H9 (cell line): ENCODE results near the gene FMN1. TPM values are rescaled to one million over a fixed set of nuclear protein-coding genes. Genes with fewer than 3 reads are reported as not detected.

Source experiments
- DNase-seq: peaks from one replicate; pipeline ENCODE4 v3.0.0-alpha.2; 2017
- H2AFZ ChIP-seq: one replicate; pipeline ENCODE4 v1.6.1; 2013; ENCODE audit warnings: mild to moderate bottlenecking, low read length, control low read depth, moderate library complexity
- H2AK5ac ChIP-seq: 2 replicates; pipeline ENCODE4 v1.6.1; 2013; ENCODE audit warnings: low read length, control low read depth, mixed read lengths; ENCODE audit not compliant: insufficient read length
- H2BK120ac ChIP-seq: one replicate; pipeline ENCODE4 v1.6.1; 2013; ENCODE audit warnings: low read depth, mild to moderate bottlenecking, low read length, control low read depth, inconsistent platforms; ENCODE audit not compliant: poor library complexity, severe bottlenecking
- H2BK12ac ChIP-seq: 2 replicates; pipeline ENCODE4 v1.6.1; 2013; ENCODE audit warnings: low read length, control low read depth, mixed read lengths, low read depth; ENCODE audit not compliant: insufficient read length
- H2BK15ac ChIP-seq: 2 replicates; pipeline ENCODE4 v1.6.1; 2013; ENCODE audit warnings: low read depth, low read length, control low read depth
- H2BK20ac ChIP-seq: one replicate; pipeline ENCODE4 v1.6.1; 2013; ENCODE audit warnings: low read depth, mild to moderate bottlenecking, low read length, control low read depth, inconsistent platforms; ENCODE audit not compliant: poor library complexity, severe bottlenecking
- H2BK5ac ChIP-seq: 2 replicates; pipeline ENCODE4 v1.6.1; 2013; ENCODE audit warnings: low read length, control low read depth, mixed read lengths; ENCODE audit not compliant: insufficient read length
- H3K14ac ChIP-seq: 2 replicates; pipeline ENCODE4 v1.6.1; 2013; ENCODE audit warnings: low read length, control low read depth; ENCODE audit not compliant: insufficient read depth
- H3K18ac ChIP-seq: 2 replicates; pipeline ENCODE4 v1.6.1; 2013; ENCODE audit warnings: low read depth, mild to moderate bottlenecking, mixed read lengths, low read length, control low read depth; ENCODE audit not compliant: insufficient read length
- H3K23ac ChIP-seq: 2 replicates; pipeline ENCODE4 v1.6.1; 2013; ENCODE audit warnings: low read length, control low read depth, mixed read lengths, low read depth; ENCODE audit not compliant: insufficient read length
- H3K23me2 ChIP-seq: 2 replicates; pipeline ENCODE4 v1.6.1; 2013; ENCODE audit warnings: low read depth, mild to moderate bottlenecking, mixed read lengths, low read length, control low read depth; ENCODE audit not compliant: insufficient read length, poor library complexity, severe bottlenecking
- H3K27ac ChIP-seq: 2 replicates; pipeline ENCODE4 v1.5.1; 2013; ENCODE audit warnings: low read length, control low read depth, mixed read lengths, low read depth; ENCODE audit not compliant: insufficient read length
- H3K27me3 ChIP-seq: 2 replicates; pipeline ENCODE4 v1.6.1; 2013; ENCODE audit warnings: low read length, control low read depth, inconsistent platforms; ENCODE audit not compliant: insufficient read depth
- H3K4ac ChIP-seq: 2 replicates; pipeline ENCODE4 v1.6.1; 2013; ENCODE audit warnings: low read depth, mild to moderate bottlenecking, control low read depth, inconsistent platforms, low read length, moderate library complexity
- H3K4me1 ChIP-seq: 2 replicates; pipeline ENCODE4 v1.6.1; 2013; ENCODE audit warnings: low read length, control low read depth, inconsistent platforms; ENCODE audit not compliant: insufficient read depth
- H3K4me2 ChIP-seq: 2 replicates; pipeline ENCODE4 v1.6.1; 2013; ENCODE audit warnings: low read length, control low read depth, mixed read lengths; ENCODE audit not compliant: insufficient read length, insufficient read depth
- H3K56ac ChIP-seq: 2 replicates; pipeline ENCODE4 v1.6.1; 2013; ENCODE audit warnings: low read depth, mild to moderate bottlenecking, mixed read lengths, low read length, control low read depth; ENCODE audit not compliant: insufficient read length
- H3K79me1 ChIP-seq: 2 replicates; pipeline ENCODE4 v1.6.1; 2013; ENCODE audit warnings: low read depth, mild to moderate bottlenecking, moderate library complexity, low read length, control low read depth, inconsistent platforms; ENCODE audit not compliant: insufficient read depth, poor library complexity, severe bottlenecking
- H3K79me2 ChIP-seq: 2 replicates; pipeline ENCODE4 v1.6.1; 2013; ENCODE audit warnings: low read length, control low read depth, inconsistent platforms; ENCODE audit not compliant: insufficient read depth
- H3K9ac ChIP-seq: 2 replicates; pipeline ENCODE4 v1.6.1; 2013; ENCODE audit warnings: low read length, control low read depth, mixed read lengths; ENCODE audit not compliant: insufficient read length; ENCODE audit errors: extremely low read depth
- H3K9me3 ChIP-seq: one replicate; pipeline ENCODE4 v1.6.1; 2013; ENCODE audit warnings: low read depth, low read length, inconsistent platforms; ENCODE audit not compliant: control insufficient read depth
- H3T11ph ChIP-seq: one replicate; pipeline ENCODE4 v1.6.1; 2013; ENCODE audit warnings: mild to moderate bottlenecking, low read length, control low read depth, inconsistent platforms
- H4K20me1 ChIP-seq: one replicate; pipeline ENCODE4 v1.6.1; 2013; ENCODE audit not compliant: control insufficient read depth, insufficient read length, insufficient read depth
- H4K5ac ChIP-seq: 2 replicates; pipeline ENCODE4 v1.6.1; 2013; ENCODE audit warnings: low read depth, mild to moderate bottlenecking, mixed read lengths, low read length, control low read depth; ENCODE audit not compliant: insufficient read length
- H4K8ac ChIP-seq: replicated peaks from 2 replicates; pipeline ENCODE4 v1.6.1; 2013; ENCODE audit warnings: low read length, control low read depth, mixed read lengths, low read depth; ENCODE audit not compliant: insufficient read length
- H4K91ac ChIP-seq: 2 replicates; pipeline ENCODE4 v1.6.1; 2013; ENCODE audit warnings: low read depth, mild to moderate bottlenecking, moderate library complexity, mixed read lengths, low read length, control low read depth; ENCODE audit not compliant: insufficient read length
- H3K27ac Mint-ChIP-seq, 3 experiments: 2 replicates in 2 of 3; 3 replicates in 1 of 3; pipeline ENCODE4 v1.8.0; 2020 to 2021; ENCODE audit warnings: mixed read lengths in 3 of 3, mild to moderate bottlenecking in 1 of 3, moderate library complexity in 1 of 3
- H3K27me3 Mint-ChIP-seq: 2 replicates; pipeline ENCODE4 v1.8.0; 2021; ENCODE audit warnings: low read depth, mild to moderate bottlenecking, moderate library complexity, mixed read lengths
- H3K36me3 Mint-ChIP-seq, 3 experiments: 2 replicates in 2 of 3; 3 replicates in 1 of 3; pipeline ENCODE4 v1.8.0; 2020 to 2021; ENCODE audit warnings: low read depth in 3 of 3, mixed read lengths in 3 of 3; ENCODE audit not compliant: insufficient read depth in 1 of 3
- H3K4me1 Mint-ChIP-seq, 2 experiments: 2 replicates each; pipeline ENCODE4 v1.8.0; 2020; ENCODE audit warnings: mixed read lengths in 2 of 2
- H3K4me3 Mint-ChIP-seq, 2 experiments: 2 replicates in 1 of 2; 3 replicates in 1 of 2; pipeline ENCODE4 v1.8.0; 2020 to 2021; ENCODE audit warnings: mild to moderate bottlenecking in 2 of 2, mixed read lengths in 2 of 2, moderate library complexity in 1 of 2
- H3K9me3 Mint-ChIP-seq, 2 experiments: 2 replicates in 1 of 2; 3 replicates in 1 of 2; pipeline ENCODE4 v1.8.0; 2020; ENCODE audit warnings: mild to moderate bottlenecking in 2 of 2, mixed read lengths in 2 of 2, moderate library complexity in 1 of 2
- CTCF ChIP-seq: fragments of 200-600 bp; sonication (generic); conservative IDR thresholded peaks from 3 replicates; pipeline ENCODE4 v1.8.0; 2021; ENCODE audit warnings: antibody characterized with exemption, mild to moderate bottlenecking
- WGBS: extraction: QIAGEN DNeasy Blood & Tissue Kit; methylation state at CpG from one replicate; pipeline ENCODE4 v1.1.7; 2013; ENCODE audit warnings: missing lambda C conversion rate, low lambda C conversion rate, mixed read lengths; ENCODE audit not compliant: insufficient read length; ENCODE audit errors: extremely low coverage; 5-methylcytosine and 5-hydroxymethylcytosine counted together
- total RNA-seq: library from RNA; stranded (reverse); gene quantifications from 2 replicates; pipeline ENCODE4 v1.2.1, GENCODE V29; 2021

FMN1 gene
- total RNA-seq, 1 experiment from 2014 or later = 1.9 TPM

GRCh38 chr15:32946210-32946609 lies 248.3 kb downstream of the FMN1 start:
- H3K18ac ChIP-seq = no peak overlapping the region
- no peak overlapping the region for H2BK20ac ChIP-seq
- H2AK5ac ChIP-seq = no peak overlapping the region
- no peaks in the 10 kb centered on the region for H3K23me2 ChIP-seq
- H2BK15ac ChIP-seq = no peak overlapping the region
- Mint-ChIP-seq H3K27me3 (peaks cover 2% of the 10 kb centered on the region; the same call in 1 of the 2 replicates), H3K4me1 (peaks cover 0 to 2% of the 10 kb centered on the region in 2 experiments; a peak in 2 of 4 replicates), H3K9me3 (0 out of 5 replicates have a peak, but pooled peaks cover 0 to 4% of the 10 kb centered on the region in 2 experiments), H3K27ac (no peak overlapping the region; a peak in 1 of 7 replicates), H3K36me3 (no peaks in the 10 kb centered on the region), H3K4me3 (no peak overlapping the region)
- no peak overlapping the region for H2BK120ac ChIP-seq
- H4K8ac ChIP-seq = no peak overlapping the region
- H3K56ac ChIP-seq = no peak overlapping the region
- H3K14ac ChIP-seq = no peak overlapping the region
- TF ChIP-seq CTCF = no peak
- no peak overlapping the region for H3K4me2 ChIP-seq
- H3T11ph ChIP-seq = no peak overlapping the region
- H3K9ac ChIP-seq = no peak overlapping the region
- DNase-seq = no peak
- H2BK5ac ChIP-seq = no peak overlapping the region
- H4K20me1 ChIP-seq = no peaks in the 10 kb centered on the region
- H2BK12ac ChIP-seq = no peak overlapping the region
- H3K4me1 ChIP-seq = no peaks in the 10 kb centered on the region
- H3K27ac ChIP-seq = no peak overlapping the region
- H3K79me2 ChIP-seq = no peaks in the 10 kb centered on the region
- H4K5ac ChIP-seq = no peak overlapping the region
- H3K27me3 ChIP-seq = no peaks in the 10 kb centered on the region
- no peaks in the 10 kb centered on the region for H3K79me1 ChIP-seq
- no CpG with 5 or more reads among the region's 4 CpGs for WGBS
- no peaks in the 10 kb centered on the region for H3K9me3 ChIP-seq
- H3K23ac ChIP-seq = no peak overlapping the region
- no peak overlapping the region for H3K4ac ChIP-seq
- H4K91ac ChIP-seq = no peak overlapping the region
- H2AFZ ChIP-seq = no peak overlapping the region
